Caco-2 (cell line): ENCODE data around the gene IGLL5. TPM values are rescaled to one million over a fixed set of nuclear protein-coding genes. Genes with fewer than 3 reads are reported as not detected.

Experiments used
- BruUV-seq: library from RNA; stranded (reverse); fragments of 400-500 nt; replicated peaks from 2 replicates; lab custom pipeline; 2021; lab: Mats Ljungman, UMichigan
- CTCF ChIA-PET: fragments of 300-600 bp; sonication (Branson Sonifier 250); formaldehyde crosslinking; loops from one replicate; lab custom pipeline; 2022; ENCODE audit warnings: antibody characterized with exemption; lab: Charles Lee
- POLR2A ChIA-PET: fragments of 300-600 bp; sonication (Branson Sonifier 250); formaldehyde crosslinking; loops from one replicate; lab custom pipeline; 2022; ENCODE audit warnings: antibody characterized with exemption; lab: Charles Lee
- DNase-seq, 2 experiments: peaks; one replicate each; pipeline versions ENCODE4 v3.0.0 to v3.0.0-alpha.2; 2020 to 2022
- H3K27me3 ChIP-seq: replicated peaks from 2 replicates; pipeline ENCODE4 v1.6.0; 2011; ENCODE audit warnings: low read length; ENCODE audit not compliant: control insufficient read depth, insufficient read depth
- H3K36me3 ChIP-seq: 2 replicates; pipeline ENCODE4 v1.5.1; 2011; ENCODE audit warnings: low read length; ENCODE audit not compliant: control insufficient read depth, insufficient read depth
- H3K4me1 ChIP-seq: fragments of 250-450 bp; sonication (Bioruptor Pico); 2 replicates; pipeline ENCODE4 v1.5.1; 2020; ENCODE audit warnings: mild to moderate bottlenecking
- H3K4me3 ChIP-seq: 2 replicates; pipeline ENCODE4 v1.5.1; 2011; ENCODE audit warnings: low read depth, mild to moderate bottlenecking, control low read depth, low read length
- H3K9me3 ChIP-seq: fragments of 250-450 bp; sonication (Bioruptor Pico); 2 replicates; pipeline ENCODE4 v1.5.1; 2020; ENCODE audit warnings: mild to moderate bottlenecking, moderate library complexity
- H3K27ac Mint-ChIP-seq: one replicate; pipeline ENCODE4 v1.8.0; 2022; ENCODE audit warnings: mixed read lengths; ENCODE audit not compliant: unreplicated experiment
- H3K27me3 Mint-ChIP-seq: one replicate; pipeline ENCODE4 v1.8.0; 2022; ENCODE audit warnings: mixed read lengths; ENCODE audit not compliant: insufficient read depth, unreplicated experiment
- H3K36me3 Mint-ChIP-seq: one replicate; pipeline ENCODE4 v1.8.0; 2022; ENCODE audit warnings: mild to moderate bottlenecking, mixed read lengths; ENCODE audit not compliant: insufficient read depth, unreplicated experiment
- H3K4me1 Mint-ChIP-seq: one replicate; pipeline ENCODE4 v1.8.0; 2022; ENCODE audit warnings: low read depth, mixed read lengths; ENCODE audit not compliant: unreplicated experiment
- H3K4me3 Mint-ChIP-seq: one replicate; pipeline ENCODE4 v1.8.0; 2022; ENCODE audit warnings: mild to moderate bottlenecking, moderate library complexity, mixed read lengths; ENCODE audit not compliant: unreplicated experiment
- H3K9me3 Mint-ChIP-seq: one replicate; pipeline ENCODE4 v1.8.0; 2022; ENCODE audit warnings: mixed read lengths; ENCODE audit not compliant: unreplicated experiment
- CTCF ChIP-seq, 2 experiments: fragments of 200-600 bp in 1 of 2; IDR thresholded peaks; 1 replicate in 1 of 2; 2 replicates in 1 of 2; pipeline versions ENCODE4 v1.5.1 to v1.8.0; 2011 to 2022; ENCODE audit warnings: antibody characterized with exemption in 1 of 2, control low read depth in 1 of 2, inconsistent platforms in 1 of 2, low read depth in 1 of 2, low read length in 1 of 2, mild to moderate bottlenecking in 1 of 2, moderate library complexity in 1 of 2; ENCODE audit not compliant: insufficient read depth in 1 of 2, severe bottlenecking in 1 of 2, unreplicated experiment in 1 of 2
- intact Hi-C: fragments of 100-400 bp; cut with micrococcal nuclease; formaldehyde crosslinking; loops from one replicate; pipeline ENCODE4 v1.10.0; 2022; ENCODE audit not compliant: unreplicated experiment
- total RNA-seq: library from RNA; stranded (reverse); gene quantifications from 2 replicates; pipeline ENCODE4 v1.2.3, GENCODE V29; 2022

Gene IGLL5
- total RNA-seq, 1 experiment from 2014 or later = not detected

DNA sequence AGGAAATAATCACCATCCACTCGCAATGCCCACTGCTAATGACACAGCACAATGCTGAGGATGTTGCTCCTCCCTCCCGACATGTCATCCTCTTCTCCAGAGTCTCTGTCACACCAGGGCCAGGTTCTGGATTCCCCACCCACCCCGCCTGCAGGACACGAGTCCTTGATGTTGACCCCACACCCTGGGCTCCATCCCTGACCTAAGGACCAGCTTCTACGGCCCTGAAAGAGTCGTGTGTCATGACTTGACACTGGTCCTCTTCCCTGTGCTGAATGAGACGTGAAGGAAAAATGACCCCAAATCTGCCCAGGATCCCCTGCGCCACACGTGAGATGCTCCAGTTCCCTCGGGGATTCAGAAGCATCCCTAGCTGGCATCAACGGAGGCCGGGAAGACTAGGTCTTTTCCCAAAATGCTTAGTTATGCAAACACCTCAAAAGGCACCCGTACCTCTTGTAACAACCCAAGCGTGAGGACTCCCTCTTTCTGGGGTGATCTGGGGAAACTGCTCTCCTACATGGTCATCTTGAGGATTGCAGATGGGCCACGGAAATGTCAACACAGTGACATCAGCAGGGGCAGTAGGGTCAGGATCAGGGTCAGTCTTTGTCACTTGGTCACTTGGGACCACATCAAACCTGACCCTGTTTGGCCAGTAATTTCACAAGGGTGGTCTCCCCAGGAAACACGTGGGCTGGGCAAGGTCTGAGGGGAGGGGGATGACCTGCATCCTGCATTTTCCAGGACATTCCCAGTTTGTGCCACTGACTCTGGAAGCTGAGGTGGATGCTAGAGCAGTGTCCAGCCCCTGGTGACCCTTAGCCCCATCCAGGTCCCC is 42.0 kb downstream of the IGLL5 start:
- H3K9me3 ChIP-seq = no peaks in the 10 kb centered on the region
- intact Hi-C loops = no loop called here
- no peaks in the 10 kb centered on the region for H3K36me3 ChIP-seq
- H3K4me3 ChIP-seq = no peak overlapping the region
- no peak overlapping the region for H3K27ac Mint-ChIP-seq
- peaks cover 17% of the 10 kb centered on the region for H3K4me1 Mint-ChIP-seq
- peaks cover 22% of the 10 kb centered on the region for H3K4me1 ChIP-seq
- H3K27me3 ChIP-seq = no peaks in the 10 kb centered on the region
- TF ChIP-seq CTCF (IDR thresholded peaks at IDR 0.05; ENCODE audit: insufficient read depth in 1 of 2, low read depth in 1 of 2, low read length in 1 of 2, severe bottlenecking in 1 of 2, unreplicated experiment in 1 of 2) = no peak
- BruUV-seq = no TSS peak
- ChIA-PET POLR2A (no interaction called here), CTCF (no interaction called here)
- DNase-seq = no peak
- H3K27me3 Mint-ChIP-seq = no peaks in the 10 kb centered on the region
- no peaks in the 10 kb centered on the region for H3K36me3 Mint-ChIP-seq
- no peak overlapping the region for H3K4me3 Mint-ChIP-seq
- H3K9me3 Mint-ChIP-seq = no peaks in the 10 kb centered on the region

DNA sequence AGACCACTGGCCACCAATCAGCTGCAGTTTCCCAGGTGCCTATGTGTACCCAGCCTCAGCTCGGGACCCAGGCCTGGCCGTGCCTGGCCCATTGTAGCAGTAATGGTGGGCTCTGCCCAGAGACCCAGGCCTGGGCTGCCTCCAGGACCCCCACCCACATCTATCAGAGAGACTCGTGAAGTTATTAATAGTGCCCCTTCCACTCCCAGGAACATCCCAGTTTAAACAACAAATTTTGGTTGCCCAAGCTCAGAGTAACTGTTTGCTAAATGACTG is 42.5 kb downstream of the IGLL5 start:
- TF ChIP-seq CTCF (IDR thresholded peaks at IDR 0.05; ENCODE audit: insufficient read depth in 1 of 2, low read depth in 1 of 2, low read length in 1 of 2, severe bottlenecking in 1 of 2, unreplicated experiment in 1 of 2) = no peak
- H3K9me3 Mint-ChIP-seq = no peaks in the 10 kb centered on the region
- H3K4me1 Mint-ChIP-seq = peaks cover 15% of the 10 kb centered on the region
- no peak overlapping the region for H3K4me3 ChIP-seq
- no peaks in the 10 kb centered on the region for H3K9me3 ChIP-seq
- ChIA-PET CTCF (no interaction called here), POLR2A (no interaction called here)
- H3K27ac Mint-ChIP-seq = no peak overlapping the region
- intact Hi-C loops = no loop called here
- no peaks in the 10 kb centered on the region for H3K27me3 Mint-ChIP-seq
- no peaks in the 10 kb centered on the region for H3K36me3 ChIP-seq
- no peaks in the 10 kb centered on the region for H3K36me3 Mint-ChIP-seq
- BruUV-seq = no TSS peak
- DNase-seq = no peak
- H3K27me3 ChIP-seq = no peaks in the 10 kb centered on the region
- peaks cover 16% of the 10 kb centered on the region for H3K4me1 ChIP-seq
- H3K4me3 Mint-ChIP-seq = no peak overlapping the region

DNA sequence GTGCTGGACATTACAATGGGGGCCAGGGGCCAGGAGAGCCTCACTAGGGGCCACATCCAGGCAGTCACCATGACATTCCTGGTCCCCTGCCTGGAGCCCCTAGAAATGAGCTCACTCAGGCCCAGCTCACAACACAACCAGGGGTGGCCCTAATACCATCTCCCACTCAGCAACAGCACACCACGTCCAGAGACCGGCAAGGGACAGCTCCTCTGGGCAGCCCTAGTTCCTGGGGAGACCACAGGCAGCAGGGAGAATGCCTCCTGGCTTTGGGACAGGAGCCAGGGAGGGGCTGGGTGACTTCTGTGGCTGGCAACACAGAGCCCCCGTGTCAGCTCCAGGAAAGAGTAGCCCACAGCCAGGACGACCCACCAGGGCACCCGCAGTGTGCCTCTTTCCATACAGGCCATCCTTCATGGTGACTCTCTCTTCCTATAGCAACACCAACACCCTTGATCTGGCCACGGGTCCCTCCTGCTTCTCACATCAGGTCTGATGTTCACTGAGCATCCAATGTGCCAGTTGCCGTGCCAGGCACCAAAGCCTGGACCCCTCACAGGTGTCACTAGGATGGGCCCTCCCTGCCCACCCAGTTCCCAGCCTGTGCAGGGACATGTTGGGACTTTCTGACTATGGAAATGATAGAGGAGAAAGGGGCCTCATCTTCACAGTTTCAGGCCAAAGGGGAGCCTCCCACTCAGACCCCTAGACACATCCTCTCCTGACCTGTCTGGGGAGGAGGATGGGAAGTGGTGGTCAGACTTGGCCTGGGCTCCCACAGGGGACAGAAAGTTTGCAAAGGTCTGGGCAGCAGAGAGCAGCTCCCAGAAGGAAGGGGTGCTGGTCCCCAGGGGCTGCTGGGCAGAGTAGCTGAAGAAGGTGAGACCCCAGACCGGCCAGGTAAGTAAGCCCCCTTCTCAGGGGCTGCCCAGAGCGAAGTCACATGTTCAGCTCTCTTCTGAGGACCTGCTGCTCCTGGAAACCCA is 43.2 kb downstream of the IGLL5 start:
- no TSS peak for BruUV-seq
- Histone ChIP-seq H3K4me3 (no peak overlapping the region), H3K4me1 (peaks cover 9% of the 10 kb centered on the region), H3K36me3 (no peaks in the 10 kb centered on the region), H3K27me3 (no peaks in the 10 kb centered on the region), H3K9me3 (no peaks in the 10 kb centered on the region)
- Mint-ChIP-seq H3K27ac (no peak overlapping the region), H3K9me3 (no peaks in the 10 kb centered on the region), H3K27me3 (no peaks in the 10 kb centered on the region), H3K36me3 (no peaks in the 10 kb centered on the region), H3K4me3 (no peak overlapping the region), H3K4me1 (peaks cover 9% of the 10 kb centered on the region)
- intact Hi-C loops = no loop called here
- no peak for DNase-seq
- POLR2A ChIA-PET = no interaction called here
- no peak for TF ChIP-seq CTCF (IDR thresholded peaks at IDR 0.05; ENCODE audit: insufficient read depth in 1 of 2, low read depth in 1 of 2, low read length in 1 of 2, severe bottlenecking in 1 of 2, unreplicated experiment in 1 of 2)
- CTCF ChIA-PET = interaction anchor here (0.7 kb wide), 1 partner anchor 579 kb away, joined by 5 read pairs; no protein-coding TSS in a partner anchor
